ENCODE data around the gene POLG2.

- no peak for TF ChIP-seq CTCF (conservative IDR thresholded peaks at IDR 0.05 in 1 of 2, IDR thresholded peaks at IDR 0.05 in 1 of 2; ENCODE audit: extremely low read depth in 1 of 2, insufficient read depth in 1 of 2, low read depth in 1 of 2, low read length in 2 of 2)
- TF ChIP-seq EZH2 (IDR thresholded peaks at IDR 0.05; ENCODE audit: borderline replicate concordance, low read length): no peak
These were observed 35.1 kb upstream of the POLG2 start for GRCh38 chr17:64531955-64532371.
